ENCODE results near the gene MINDY4. TPM values are rescaled to one million over a fixed set of nuclear protein-coding genes. Genes with fewer than 3 reads are reported as not detected.
A peak's percentile ranks its signal among the peaks of the same experiment; 100 is the strongest.

The MINDY4 gene
- total RNA-seq, 1 donor from 2014 or later: 20.1 TPM

- intact Hi-C loops (cut with DNase I): no loop called here
- Histone ChIP-seq H3K4me3 (peak overlapping the region; percentile 66), H3K36me3 (no peaks in the 10 kb centered on the region), H3K27me3 (no peaks in the 10 kb centered on the region), H3K4me1 (peaks cover 58% of the 10 kb centered on the region), H3K9me3 (no peaks in the 10 kb centered on the region), H3K27ac (peak overlapping the region; percentile 81)
- no peak for ATAC-seq
- DNase-seq: no peak
- TF ChIP-seq CTCF (IDR thresholded peaks at IDR 0.05): no peak
These were observed 139.3 kb downstream of the MINDY4 start for GRCh38 chr7:30910411-30911073.

GRCh38 chr7:30911133-30911532 lies 139.9 kb downstream of the MINDY4 start:
- ATAC-seq (no peak), DNase-seq (no peak)
- no peak for TF ChIP-seq CTCF (IDR thresholded peaks at IDR 0.05)
- intact Hi-C loops (cut with DNase I): no loop called here
- peak overlapping the region; percentile 66 for H3K4me3 ChIP-seq
- no peaks in the 10 kb centered on the region for H3K9me3 ChIP-seq
- H3K27me3 ChIP-seq: no peaks in the 10 kb centered on the region
- peak overlapping the region; percentile 81 for H3K27ac ChIP-seq
- H3K36me3 ChIP-seq: no peaks in the 10 kb centered on the region
- peaks cover 52% of the 10 kb centered on the region for H3K4me1 ChIP-seq

GRCh38 chr7:30911561-30911969 lies 140.3 kb downstream of the MINDY4 start, which contains the start of gene AQP1:
TSS of gene AQP1 (plus strand) at chr7:30911853. CDS start at chr7:30911910, 57 bp downstream.
- ATAC-seq: peak; percentile 79
- H3K4me1 ChIP-seq: peaks cover 48% of the 10 kb centered on the region
- intact Hi-C loops (cut with DNase I): no loop called here
- no peak for TF ChIP-seq CTCF (IDR thresholded peaks at IDR 0.05)
- H3K9me3 ChIP-seq: no peaks in the 10 kb centered on the region
- peak within 1 kb of the TSS; percentile 81 for H3K27ac ChIP-seq
- H3K36me3 ChIP-seq: no peaks in the 10 kb centered on the region
- H3K4me3 ChIP-seq: peak within 1 kb of the TSS; percentile 66
- peak; percentile 95 for DNase-seq
- H3K27me3 ChIP-seq: no peaks in the 10 kb centered on the region

GRCh38 chr7:30912021-30912730 lies 141.0 kb downstream of the MINDY4 start:
- intact Hi-C loops (cut with DNase I): no loop called here
- Histone ChIP-seq H3K27me3 (no peaks in the 10 kb centered on the region), H3K4me3 (peak overlapping the region; percentile 66), H3K4me1 (peaks cover 45% of the 10 kb centered on the region), H3K9me3 (no peaks in the 10 kb centered on the region), H3K36me3 (peaks cover 3% of the 10 kb centered on the region), H3K27ac (peak overlapping the region; percentile 81)
- DNase-seq (no peak), ATAC-seq (no peak)
- TF ChIP-seq CTCF (IDR thresholded peaks at IDR 0.05): no peak

GRCh38 chr7:30912731-30912985 lies 141.4 kb downstream of the MINDY4 start:
- Histone ChIP-seq H3K27ac (peak overlapping the region; percentile 81), H3K36me3 (peaks cover 8% of the 10 kb centered on the region), H3K4me1 (peaks cover 46% of the 10 kb centered on the region), H3K27me3 (no peaks in the 10 kb centered on the region), H3K9me3 (no peaks in the 10 kb centered on the region), H3K4me3 (peak overlapping the region; percentile 66)
- intact Hi-C loops (cut with DNase I): no loop called here
- ATAC-seq (no peak), DNase-seq (no peak)
- no peak for TF ChIP-seq CTCF (IDR thresholded peaks at IDR 0.05)

All from upper lobe of right lung (tissue), 1 donor.